A673 (cell line): ENCODE results near the gene NDNF. TPM values are rescaled to one million over a fixed set of nuclear protein-coding genes. Genes with fewer than 3 reads are reported as not detected.

Experiments used
- BruUV-seq: library from RNA; stranded (reverse); fragments of 400-500 nt; replicated peaks from 2 replicates; lab custom pipeline; 2021; lab: Mats Ljungman, UMichigan
- CTCF ChIA-PET: fragments of 300-600 bp; sonication (Branson Sonifier 250); formaldehyde crosslinking; loops from one replicate; lab custom pipeline; 2022; ENCODE audit warnings: antibody characterized with exemption; lab: Charles Lee
- POLR2A ChIA-PET: fragments of 300-600 bp; sonication (Branson Sonifier 250); formaldehyde crosslinking; loops from one replicate; lab custom pipeline; 2022; ENCODE audit warnings: antibody characterized with exemption; ENCODE audit not compliant: low non-redundant PET; lab: Charles Lee
- DNase-seq: peaks from one replicate; pipeline ENCODE4 v3.0.0-alpha.2; 2015; ENCODE audit warnings: low spot score
- H3K27ac ChIP-seq: fragments of 200-600 bp; sonication (generic); 2 replicates; pipeline ENCODE4 v1.5.1; 2016; ENCODE audit warnings: mixed run types, low read depth, mild to moderate bottlenecking, mixed read lengths, antibody characterized with exemption, low read length; ENCODE audit not compliant: poor library complexity, severe bottlenecking
- H3K27me3 ChIP-seq: fragments of 200-600 bp; sonication (generic); replicated peaks from 2 replicates; pipeline ENCODE4 v1.6.1; 2017; ENCODE audit warnings: mixed run types, low read depth, mild to moderate bottlenecking, mixed read lengths, antibody characterized with exemption, low read length; ENCODE audit not compliant: insufficient read depth, poor library complexity
- H3K36me3 ChIP-seq: fragments of 200-600 bp; sonication (generic); 2 replicates; pipeline ENCODE4 v1.6.1; 2016; ENCODE audit warnings: mixed run types, mild to moderate bottlenecking, mixed read lengths, antibody characterized with exemption, low read length; ENCODE audit not compliant: insufficient read depth, poor library complexity, severe bottlenecking
- H3K4me1 ChIP-seq: fragments of 200-600 bp; sonication (generic); 2 replicates; pipeline ENCODE4 v1.6.1; 2017; ENCODE audit warnings: mixed run types, mild to moderate bottlenecking, mixed read lengths, antibody characterized with exemption, low read length; ENCODE audit not compliant: insufficient read depth, poor library complexity, severe bottlenecking
- H3K4me3 ChIP-seq: fragments of 200-600 bp; sonication (generic); 2 replicates; pipeline ENCODE4 v1.5.1; 2016; ENCODE audit warnings: low read depth, mixed run types, mild to moderate bottlenecking, mixed read lengths, low read length; ENCODE audit not compliant: poor library complexity, severe bottlenecking
- H3K9me3 ChIP-seq: fragments of 200-600 bp; sonication (generic); 2 replicates; pipeline ENCODE4 v1.6.1; 2016; ENCODE audit warnings: mixed run types, low read depth, mild to moderate bottlenecking, mixed read lengths, antibody characterized with exemption, low read length; ENCODE audit not compliant: poor library complexity, severe bottlenecking
- EZH2 ChIP-seq: fragments of 200-600 bp; sonication (generic); IDR thresholded peaks from 2 replicates; pipeline ENCODE4 v1.6.1; 2017; ENCODE audit warnings: borderline replicate concordance, low read depth, mild to moderate bottlenecking, mixed read lengths, antibody characterized with exemption, low read length; ENCODE audit not compliant: poor library complexity, severe bottlenecking
- intact Hi-C: fragments of 100-400 bp; cut with micrococcal nuclease; formaldehyde crosslinking; loops from one replicate; pipeline ENCODE4 v1.10.0; 2022; ENCODE audit not compliant: unreplicated experiment
- total RNA-seq: library from RNA; stranded (reverse); gene quantifications from 2 replicates; pipeline ENCODE4 v1.2.3, GENCODE V29; 2021
- TF ChIP-seq, protein P1 (sequence below): fragments of 300-800, 200-600 bp; sonication (generic); conservative IDR thresholded peaks from 2 replicates; pipeline ENCODE4 v1.5.1; 2017; ENCODE audit warnings: low read depth, mild to moderate bottlenecking, antibody characterized with exemption, low read length, moderate library complexity, mixed read lengths

NDNF gene
- total RNA-seq, 1 experiment from 2014 or later = 12.1 TPM

DNA sequence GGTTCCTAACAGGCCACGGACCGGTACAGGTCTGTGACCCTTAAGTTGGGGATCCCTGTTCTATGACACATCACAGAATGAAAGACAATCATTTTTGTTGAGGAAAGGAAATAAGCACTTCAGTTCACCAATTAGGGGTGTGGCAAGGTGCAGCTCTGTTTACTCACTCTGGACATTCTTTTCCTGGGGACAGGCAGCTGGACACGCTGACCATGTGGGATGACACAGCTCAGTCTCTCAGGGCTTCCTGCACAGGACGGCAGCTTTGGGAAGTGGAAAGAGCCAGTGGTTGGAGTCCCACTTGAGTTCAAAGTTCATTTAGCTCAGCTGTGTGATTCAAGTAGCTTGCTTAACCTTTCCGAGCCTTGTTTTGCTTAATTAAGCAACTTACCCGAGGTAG lies 55.7 kb downstream of the NDNF start:
- Histone ChIP-seq H3K36me3 (no peaks in the 10 kb centered on the region), H3K4me1 (no peaks in the 10 kb centered on the region), H3K4me3 (no peak overlapping the region), H3K27ac (no peak overlapping the region), H3K27me3 (no peaks in the 10 kb centered on the region), H3K9me3 (no peaks in the 10 kb centered on the region)
- TF ChIP-seq, protein P1, sequence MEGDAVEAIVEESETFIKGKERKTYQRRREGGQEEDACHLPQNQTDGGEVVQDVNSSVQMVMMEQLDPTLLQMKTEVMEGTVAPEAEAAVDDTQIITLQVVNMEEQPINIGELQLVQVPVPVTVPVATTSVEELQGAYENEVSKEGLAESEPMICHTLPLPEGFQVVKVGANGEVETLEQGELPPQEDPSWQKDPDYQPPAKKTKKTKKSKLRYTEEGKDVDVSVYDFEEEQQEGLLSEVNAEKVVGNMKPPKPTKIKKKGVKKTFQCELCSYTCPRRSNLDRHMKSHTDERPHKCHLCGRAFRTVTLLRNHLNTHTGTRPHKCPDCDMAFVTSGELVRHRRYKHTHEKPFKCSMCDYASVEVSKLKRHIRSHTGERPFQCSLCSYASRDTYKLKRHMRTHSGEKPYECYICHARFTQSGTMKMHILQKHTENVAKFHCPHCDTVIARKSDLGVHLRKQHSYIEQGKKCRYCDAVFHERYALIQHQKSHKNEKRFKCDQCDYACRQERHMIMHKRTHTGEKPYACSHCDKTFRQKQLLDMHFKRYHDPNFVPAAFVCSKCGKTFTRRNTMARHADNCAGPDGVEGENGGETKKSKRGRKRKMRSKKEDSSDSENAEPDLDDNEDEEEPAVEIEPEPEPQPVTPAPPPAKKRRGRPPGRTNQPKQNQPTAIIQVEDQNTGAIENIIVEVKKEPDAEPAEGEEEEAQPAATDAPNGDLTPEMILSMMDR = no peak
- no peak for TF ChIP-seq EZH2
- no TSS peak for BruUV-seq
- POLR2A ChIA-PET = no interaction called here
- CTCF ChIA-PET = no interaction called here
- intact Hi-C loops = no loop called here
- DNase-seq = no peak

DNA sequence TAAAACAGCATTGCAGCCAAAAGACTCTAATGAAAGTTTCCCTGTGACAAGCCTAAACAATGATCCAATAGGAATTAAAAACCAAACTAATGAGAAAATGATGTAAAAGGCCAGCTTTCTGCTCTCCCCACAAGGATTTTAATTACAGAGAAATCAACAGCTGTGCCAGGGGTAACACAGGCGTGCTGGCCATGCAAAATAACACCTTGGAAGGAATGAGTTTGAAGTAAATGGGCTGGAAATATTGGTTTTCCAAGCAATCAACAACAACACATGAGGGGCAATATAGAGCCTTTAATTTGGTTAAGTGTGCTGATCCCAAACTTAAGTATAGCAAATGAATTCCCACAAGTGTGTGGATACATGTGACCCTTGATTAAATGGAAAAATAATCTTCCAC lies 56.9 kb downstream of the NDNF start:
- Histone ChIP-seq H3K4me1 (no peaks in the 10 kb centered on the region), H3K36me3 (no peaks in the 10 kb centered on the region), H3K27me3 (no peaks in the 10 kb centered on the region), H3K4me3 (no peak overlapping the region), H3K9me3 (no peaks in the 10 kb centered on the region), H3K27ac (no peak overlapping the region)
- intact Hi-C loops = no loop called here
- no peak for DNase-seq
- no TSS peak for BruUV-seq
- TF ChIP-seq, protein P1 = no peak
- no peak for TF ChIP-seq EZH2
- POLR2A ChIA-PET = no interaction called here
- CTCF ChIA-PET = no interaction called here

DNA sequence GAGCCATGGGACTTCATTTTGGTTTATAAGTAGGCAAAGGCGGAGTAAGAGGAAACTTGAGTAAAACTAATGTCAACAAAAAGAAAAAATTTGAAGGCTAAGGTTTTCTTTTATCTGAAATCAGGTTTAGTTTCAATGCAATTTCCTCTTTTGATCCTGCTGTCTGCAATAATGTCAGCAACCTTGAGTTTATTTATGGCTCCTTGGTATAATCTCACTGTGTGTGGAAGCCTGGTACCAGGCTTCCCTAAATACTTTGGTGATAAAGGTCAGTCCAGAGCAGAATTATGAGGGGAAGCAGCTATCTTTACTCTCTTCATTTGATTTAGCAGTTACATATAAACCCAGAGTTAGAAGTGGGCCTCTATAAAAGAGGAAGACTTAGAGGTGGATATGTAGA lies 57.8 kb downstream of the NDNF start:
- POLR2A ChIA-PET = no interaction called here
- intact Hi-C loops = no loop called here
- Histone ChIP-seq H3K4me1 (no peaks in the 10 kb centered on the region), H3K27me3 (no peaks in the 10 kb centered on the region), H3K27ac (no peak overlapping the region), H3K4me3 (no peak overlapping the region), H3K9me3 (no peaks in the 10 kb centered on the region), H3K36me3 (no peaks in the 10 kb centered on the region)
- TF ChIP-seq, protein P1 = no peak
- no peak for TF ChIP-seq EZH2
- DNase-seq = no peak
- CTCF ChIA-PET = no interaction called here
- BruUV-seq = no TSS peak
